GM19397 (cell line): ENCODE results near the gene SMIM15.

Source experiments
- ATAC-seq: cut with Tn5 transposase; IDR thresholded peaks from one replicate; pipeline ENCODE4 v1.9.1; 2021; ENCODE audit warnings: mild to moderate bottlenecking, moderate library complexity; ENCODE audit not compliant: unreplicated experiment

SMIM15 gene

DNA sequence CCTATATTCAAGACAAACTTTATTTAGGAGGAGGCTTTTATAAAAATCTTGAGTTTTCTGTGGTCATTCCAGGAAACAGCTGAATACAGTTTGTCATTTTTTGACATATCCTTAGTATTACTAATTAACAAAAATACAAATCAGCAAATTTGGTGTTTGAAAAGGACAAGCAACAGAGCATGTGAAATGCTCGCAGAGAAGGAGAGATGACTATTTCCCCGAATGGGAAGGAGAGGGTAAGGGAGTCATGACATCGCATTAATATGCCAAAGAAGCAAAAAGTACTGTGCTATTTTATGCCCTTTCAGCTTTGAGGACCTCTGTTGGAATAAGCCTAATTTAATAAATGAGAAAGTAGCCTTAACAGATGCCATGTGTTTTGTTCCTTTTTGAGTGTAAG, 1.8 kb downstream of the SMIM15 start:
- no peak for ATAC-seq

- ATAC-seq: no peak
Measured at GRCh38 chr5:61159836-61160235, 2.4 kb downstream of the SMIM15 start.

GRCh38 chr5:61159070-61159469, 3.2 kb downstream of the SMIM15 start:
- no peak for ATAC-seq

- no peak for ATAC-seq
Measured at GRCh38 chr5:61151893-61152292, 10.4 kb downstream of the SMIM15 start.

GRCh38 chr5:61148515-61148914, 13.8 kb downstream of the SMIM15 start:
- ATAC-seq: no peak

DNA sequence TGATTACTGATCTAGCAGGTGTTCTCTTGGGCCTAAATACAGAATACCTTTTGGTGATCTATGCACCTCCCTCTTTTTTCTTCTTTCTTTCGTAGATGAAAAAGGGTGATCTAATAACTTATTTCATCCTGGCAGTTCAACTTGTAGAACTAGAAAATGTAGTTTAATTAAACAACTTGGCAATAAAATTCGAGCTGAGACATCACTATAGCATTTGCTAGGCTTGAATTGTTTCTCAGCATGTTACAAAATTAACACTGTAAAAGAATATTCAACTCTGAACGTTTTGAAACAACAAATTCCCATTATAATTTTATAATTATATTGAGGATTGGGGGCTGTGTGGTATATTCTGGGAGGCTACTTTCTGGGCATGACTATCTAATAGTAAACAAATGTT, 19.5 kb downstream of the SMIM15 start:
- ATAC-seq: no peak

- ATAC-seq: no peak
Measured at GRCh38 chr5:61142391-61142790, 19.9 kb downstream of the SMIM15 start.

- no peak for ATAC-seq
Measured at GRCh38 chr5:61141801-61142200, 20.5 kb downstream of the SMIM15 start.

DNA sequence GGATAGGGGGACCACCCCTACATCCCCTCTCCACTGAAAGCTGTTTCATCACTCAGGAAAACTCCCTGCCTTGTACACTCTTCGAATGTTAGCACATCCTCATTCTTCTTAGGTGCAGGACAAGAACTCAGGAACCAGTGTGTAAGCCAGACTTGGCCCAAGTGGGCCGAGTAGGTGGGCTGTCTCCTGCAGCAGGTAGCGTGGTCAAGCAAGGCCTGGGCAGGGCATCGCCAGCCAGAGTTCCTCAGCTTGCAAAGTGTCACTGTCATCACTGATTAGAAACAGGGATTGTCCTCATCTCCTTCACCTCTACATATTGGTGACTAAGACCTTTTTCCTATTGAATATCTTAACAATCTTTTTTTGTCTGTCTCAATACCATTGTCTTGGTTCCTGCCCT, 22.3 kb downstream of the SMIM15 start:
- no peak for ATAC-seq

DNA sequence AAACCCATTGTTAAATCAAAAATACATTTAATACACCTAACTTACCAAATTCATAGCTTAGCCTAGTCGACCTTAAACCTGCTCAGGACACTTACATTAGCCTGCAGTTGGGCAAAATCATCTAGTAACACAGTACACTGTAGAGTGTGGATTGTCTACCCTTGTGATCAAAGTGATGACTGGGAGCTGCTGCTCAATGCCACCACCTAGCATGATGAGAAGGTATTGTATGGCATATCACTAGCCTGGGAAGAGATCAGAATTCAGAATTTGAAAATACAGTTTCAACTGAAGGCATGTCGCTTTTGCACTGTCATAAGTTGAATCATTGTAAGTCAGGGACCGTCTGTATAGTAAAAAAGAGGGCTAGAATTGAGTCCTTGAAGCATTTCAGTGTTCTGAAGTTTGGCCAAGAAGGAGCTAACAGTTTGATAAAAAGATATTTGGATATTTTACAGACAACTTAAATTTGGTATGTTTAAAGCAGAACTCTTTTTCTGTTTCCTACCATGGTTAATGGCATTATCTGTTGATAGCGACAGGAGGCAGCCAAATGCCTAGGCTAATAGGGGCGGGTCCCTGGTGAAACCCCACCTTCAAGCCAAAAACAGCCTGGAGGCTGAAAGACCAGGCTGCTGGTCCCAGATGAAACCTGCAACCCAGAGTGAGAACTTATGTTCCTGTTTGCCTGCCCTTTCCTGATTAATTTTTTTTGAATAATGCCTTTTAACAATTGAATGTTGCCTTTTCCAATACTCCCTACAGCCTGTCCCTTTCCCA, 23.0 kb downstream of the SMIM15 start:
- no peak for ATAC-seq

DNA sequence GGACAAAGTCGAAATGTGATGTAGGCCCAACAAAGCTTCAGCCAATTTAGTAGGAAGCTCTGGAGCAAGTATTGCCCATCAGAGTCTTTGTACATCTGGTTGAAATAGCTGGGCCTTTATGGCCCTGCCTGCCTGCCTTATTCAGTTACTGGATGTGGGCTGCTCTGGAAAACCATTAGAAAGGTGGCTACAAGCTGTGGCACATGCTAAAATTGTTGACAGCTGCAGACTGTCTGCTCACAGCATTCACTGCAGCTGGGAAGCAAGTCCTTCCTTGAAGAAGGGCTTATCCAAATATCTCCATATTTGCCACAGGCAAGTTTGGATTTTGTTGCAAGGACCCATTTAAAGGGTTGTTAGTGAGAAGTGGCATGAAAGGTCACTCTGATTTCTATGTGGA, 24.4 kb downstream of the SMIM15 start:
- no peak for ATAC-seq

GRCh38 chr5:61132559-61132958, 29.7 kb downstream of the SMIM15 start:
- ATAC-seq: no peak

- no peak for ATAC-seq
Measured at GRCh38 chr5:61130289-61130688, 32.0 kb downstream of the SMIM15 start.

- no peak for ATAC-seq
Measured at GRCh38 chr5:61123145-61123544, 39.1 kb downstream of the SMIM15 start.

GRCh38 chr5:61120534-61120933, 41.7 kb downstream of the SMIM15 start:
- no peak for ATAC-seq

- no peak for ATAC-seq
Measured at GRCh38 chr5:61119066-61119465, 43.2 kb downstream of the SMIM15 start.

DNA sequence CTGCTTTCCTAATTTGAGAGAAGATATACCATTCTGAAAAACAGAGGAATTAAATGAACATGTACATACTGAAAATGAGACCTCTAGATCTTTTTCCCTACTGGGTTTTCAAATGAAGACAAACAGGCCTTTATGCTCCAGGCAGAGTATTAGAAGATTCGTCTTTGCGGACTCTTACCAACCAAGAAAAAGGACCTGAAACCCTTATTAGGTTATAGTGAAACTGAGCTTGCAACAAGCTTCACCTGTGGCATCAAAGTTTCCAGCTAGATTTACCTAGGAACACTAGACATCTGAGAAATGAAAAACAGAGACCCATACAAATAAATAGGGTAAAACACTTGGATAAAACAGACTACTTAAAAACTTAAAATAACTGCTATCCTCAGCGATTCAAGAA, 46.3 kb downstream of the SMIM15 start:
- ATAC-seq: no peak

GRCh38 chr5:61114441-61114840, 47.8 kb downstream of the SMIM15 start:
- ATAC-seq: no peak
